NCI-H2171 (cell line): ENCODE measurements around the gene IGSF23.
A peak's percentile ranks its signal among the peaks of the same experiment; 100 is the strongest.

Source experiments
- DNase-seq: peaks from one replicate; lab custom pipeline; 2025; lab: John Stamatoyannopoulos, UW

IGSF23 gene

GRCh38 chr19:44641501-44642265 is 28.3 kb downstream of the IGSF23 start:
- DNase-seq = no peak

GRCh38 chr19:44642377-44642776 is 29.0 kb downstream of the IGSF23 start:
- no peak for DNase-seq

- DNase-seq = peak; percentile 61
Observed at GRCh38 chr19:44643605-44644401, 30.4 kb downstream of the IGSF23 start, which contains the start of gene PVR. TSS of gene PVR (plus strand) at chr19:44643910. CDS start at chr19:44644097, 187 bp downstream.

- peak; percentile 23 for DNase-seq
Observed at GRCh38 chr19:44644402-44645016, 31.1 kb downstream of the IGSF23 start.

GRCh38 chr19:44645407-44646048 is 32.2 kb downstream of the IGSF23 start:
- no peak for DNase-seq

- no peak for DNase-seq
Observed at GRCh38 chr19:44646049-44646416, 32.7 kb downstream of the IGSF23 start.

GRCh38 chr19:44647144-44647543 is 33.8 kb downstream of the IGSF23 start:
- DNase-seq = no peak

GRCh38 chr19:44648631-44649251 is 35.4 kb downstream of the IGSF23 start:
- DNase-seq = no peak

- DNase-seq = no peak
Observed at GRCh38 chr19:44649578-44650145, 36.3 kb downstream of the IGSF23 start.

- no peak for DNase-seq
Observed at GRCh38 chr19:44653343-44653742, 40.0 kb downstream of the IGSF23 start.

- DNase-seq = no peak
Observed at GRCh38 chr19:44653977-44654774, 40.8 kb downstream of the IGSF23 start.

- DNase-seq = no peak
Observed at GRCh38 chr19:44657211-44657921, 44.0 kb downstream of the IGSF23 start.

GRCh38 chr19:44658069-44658733 is 44.8 kb downstream of the IGSF23 start:
- no peak for DNase-seq

GRCh38 chr19:44660081-44660480 is 46.7 kb downstream of the IGSF23 start:
- DNase-seq = no peak

GRCh38 chr19:44661205-44661604 is 47.8 kb downstream of the IGSF23 start:
- no peak for DNase-seq

GRCh38 chr19:44661904-44662303 is 48.5 kb downstream of the IGSF23 start:
- DNase-seq = peak; percentile 48

- no peak for DNase-seq
Observed at GRCh38 chr19:44662691-44663385, 49.5 kb downstream of the IGSF23 start.

GRCh38 chr19:44663996-44664395 is 50.6 kb downstream of the IGSF23 start:
- no peak for DNase-seq

- DNase-seq = no peak
Observed at GRCh38 chr19:44664976-44665375, 51.6 kb downstream of the IGSF23 start.
